Gastroesophageal sphincter (tissue), 4 donors: ENCODE measurements around the gene MRPL55. TPM values are rescaled to one million over a fixed set of nuclear protein-coding genes. Genes with fewer than 3 reads are reported as not detected.
A peak's percentile ranks its signal among the peaks of the same experiment; 100 is the strongest.

Experiments
- ATAC-seq: fragments of 150-250 bp; one replicate; pipeline ENCODE4 v1.9.1; 2016; ENCODE audit warnings: mild to moderate bottlenecking, moderate library complexity
- H3K27ac ChIP-seq, 4 donors: fragments of 200-600 bp; sonication (generic) in 3 of 4; 1 replicate in 3 of 4; 2 replicates in 1 of 4; pipeline ENCODE4 v1.5.1; 2016 to 2019
- H3K27me3 ChIP-seq: fragments of 200-600 bp; sonication (generic); one replicate; pipeline ENCODE4 v1.5.1; 2019
- H3K36me3 ChIP-seq, 2 donors: fragments of 200-600 bp; sonication (generic); one replicate each; pipeline ENCODE4 v1.5.1; 2019; ENCODE audit warnings: control low read depth in 1 of 2
- H3K4me1 ChIP-seq, 3 donors: fragments of 200-600 bp; sonication (generic); 1 replicate in 2 of 3; 2 replicates in 1 of 3; pipeline ENCODE4 v1.5.1; 2016 to 2019; ENCODE audit warnings: control low read depth in 2 of 3
- H3K4me3 ChIP-seq, 2 donors: fragments of 200-600 bp; sonication (generic); one replicate each; pipeline ENCODE4 v1.5.1; 2019; ENCODE audit warnings: mild to moderate bottlenecking in 1 of 2, moderate library complexity in 1 of 2
- H3K9me3 ChIP-seq, 3 donors: fragments of 200-600 bp; sonication (generic); one replicate each; pipeline ENCODE4 v1.5.1; 2017 to 2019; ENCODE audit warnings: control low read depth in 2 of 3
- EP300 ChIP-seq: sonication (generic); formaldehyde crosslinking; IDR thresholded peaks from one replicate; pipeline ENCODE4 v1.6.1; 2017; ENCODE audit warnings: antibody characterized with exemption, mild to moderate bottlenecking
- POLR2A ChIP-seq, 2 donors: fragments of 450-650 bp; IDR thresholded peaks; one replicate each; pipeline ENCODE4 v1.6.1; 2017; ENCODE audit warnings: antibody characterized with exemption in 2 of 2, mild to moderate bottlenecking in 2 of 2, moderate library complexity in 1 of 2
- POLR2AphosphoS5 ChIP-seq: sonication (generic); formaldehyde crosslinking; IDR thresholded peaks from one replicate; pipeline ENCODE4 v1.6.1; 2017; ENCODE audit warnings: antibody characterized with exemption
- WGBS, 2 donors: methylation state at CpG; one replicate each; pipeline ENCODE4 v1.1.5; 2018; ENCODE audit warnings: low coverage in 1 of 2; 5-methylcytosine and 5-hydroxymethylcytosine counted together
- total RNA-seq, 4 donors: library from RNA; depleted of rRNA; stranded (reverse); fragments of >200 nt; gene quantifications; one replicate each; pipeline ENCODE4 v1.1.0, GENCODE V29; 2016
- TF ChIP-seq, protein P1 (sequence below), 4 experiments: fragments of 200-600 bp in 2 of 4; fragments of 450-650 bp in 2 of 4; sonication (generic) in 1 of 4; IDR thresholded peaks; one replicate each; pipeline ENCODE4 v1.5.1; 2017 to 2019; ENCODE audit warnings: antibody characterized with exemption in 4 of 4, mild to moderate bottlenecking in 2 of 4, moderate library complexity in 2 of 4

Gene MRPL55
- 100 to 1,000 TPM in 2 of 4 donors, 10 to 100 TPM in 2; 50.2 to 394 (median 81.5) TPM for total RNA-seq

DNA sequence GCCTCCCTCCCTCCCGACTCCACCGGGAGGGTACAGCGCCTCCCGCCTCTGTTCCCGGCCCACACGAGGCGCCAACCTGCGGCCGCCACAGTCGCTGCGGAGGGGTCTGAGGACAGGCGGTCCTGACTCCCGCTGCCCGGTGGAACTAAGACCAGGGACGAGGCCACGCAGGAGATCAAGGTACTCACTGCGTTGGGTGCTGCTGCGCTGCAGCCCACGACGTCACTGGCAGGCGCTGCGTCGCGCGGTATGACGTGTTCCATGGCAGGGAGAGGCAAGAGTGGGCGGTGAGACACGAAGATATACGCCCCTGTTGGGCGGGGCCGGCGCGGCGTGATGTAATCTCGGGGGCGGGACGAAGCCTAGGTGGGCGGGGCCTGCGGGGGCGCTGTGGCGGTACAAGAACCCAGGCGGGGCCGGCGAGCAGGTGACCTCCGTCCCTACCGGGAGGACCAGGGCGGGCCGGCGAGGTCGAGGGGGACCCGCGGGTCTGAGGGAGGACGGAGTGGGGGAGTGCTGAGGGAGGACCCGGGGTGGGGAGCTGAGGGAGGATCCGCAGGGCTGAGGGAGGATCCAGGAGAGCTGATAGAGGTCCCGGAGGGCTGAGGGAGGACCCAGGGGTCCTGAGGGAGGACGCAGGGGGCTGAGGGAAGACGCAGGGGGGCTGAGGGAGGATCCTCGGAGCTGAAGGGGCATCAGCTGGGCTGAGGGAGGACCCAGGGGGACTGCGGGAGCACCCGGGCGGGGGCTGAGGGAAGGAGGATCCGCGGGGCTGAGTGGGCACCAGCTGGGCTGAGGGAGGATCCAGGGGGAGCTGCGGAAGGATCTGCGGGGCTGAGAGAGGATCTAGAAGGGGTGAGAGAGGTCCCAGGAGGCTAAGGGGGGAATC is at the start of gene MRPL55:
TSS of gene MRPL55 (minus strand) at position 227 of the 889 bp plus-strand sequence. CDS start 1,039 bp downstream, outside the sequence.
- Histone ChIP-seq H3K27ac (peak within 1 kb of the TSS; percentile 94 to 97 (median 95)), H3K27me3 (no peaks in the 10 kb centered on the region), H3K4me3 (peak within 1 kb of the TSS; percentile 89 to 93), H3K9me3 (no peaks in the 10 kb centered on the region), H3K4me1 (peaks cover 3 to 32% (median 10%) of the 10 kb centered on the region in 3 donors), H3K36me3 (peaks cover 0 to 29% of the 10 kb centered on the region in 2 donors)
- peak; percentile 94 for ATAC-seq
- 0% methylated on average over 5 to 11 of the region's 66 CpGs for WGBS, 2 donors
- TF ChIP-seq POLR2A (IDR thresholded peaks at IDR 0.05) (peak; percentile 95 to 96), EP300 (no peak), POLR2AphosphoS5 (peak; percentile 100)
- TF ChIP-seq, protein P1, sequence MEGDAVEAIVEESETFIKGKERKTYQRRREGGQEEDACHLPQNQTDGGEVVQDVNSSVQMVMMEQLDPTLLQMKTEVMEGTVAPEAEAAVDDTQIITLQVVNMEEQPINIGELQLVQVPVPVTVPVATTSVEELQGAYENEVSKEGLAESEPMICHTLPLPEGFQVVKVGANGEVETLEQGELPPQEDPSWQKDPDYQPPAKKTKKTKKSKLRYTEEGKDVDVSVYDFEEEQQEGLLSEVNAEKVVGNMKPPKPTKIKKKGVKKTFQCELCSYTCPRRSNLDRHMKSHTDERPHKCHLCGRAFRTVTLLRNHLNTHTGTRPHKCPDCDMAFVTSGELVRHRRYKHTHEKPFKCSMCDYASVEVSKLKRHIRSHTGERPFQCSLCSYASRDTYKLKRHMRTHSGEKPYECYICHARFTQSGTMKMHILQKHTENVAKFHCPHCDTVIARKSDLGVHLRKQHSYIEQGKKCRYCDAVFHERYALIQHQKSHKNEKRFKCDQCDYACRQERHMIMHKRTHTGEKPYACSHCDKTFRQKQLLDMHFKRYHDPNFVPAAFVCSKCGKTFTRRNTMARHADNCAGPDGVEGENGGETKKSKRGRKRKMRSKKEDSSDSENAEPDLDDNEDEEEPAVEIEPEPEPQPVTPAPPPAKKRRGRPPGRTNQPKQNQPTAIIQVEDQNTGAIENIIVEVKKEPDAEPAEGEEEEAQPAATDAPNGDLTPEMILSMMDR (IDR thresholded peaks at IDR 0.05), result peak in 2 of 4 experiments; percentile 1 to 26

- no peak overlapping the region for H3K27ac ChIP-seq
- peaks cover 0 to 62% (median 8%) of the 10 kb centered on the region in 3 donors for H3K4me1 ChIP-seq
- no peak overlapping the region for H3K4me3 ChIP-seq
- TF ChIP-seq POLR2AphosphoS5 (no peak), POLR2A (IDR thresholded peaks at IDR 0.05) (no peak), EP300 (no peak)
- TF ChIP-seq, protein P1 (IDR thresholded peaks at IDR 0.05), result no peak
- no peaks in the 10 kb centered on the region for H3K36me3 ChIP-seq
- peaks cover 20% of the 10 kb centered on the region for H3K27me3 ChIP-seq
- no peaks in the 10 kb centered on the region for H3K9me3 ChIP-seq
- 50% methylated on average over 2 of the region's 98 CpGs; no CpG with 5 or more reads in 1 of the 2 donors for WGBS, 2 donors
- no peak for ATAC-seq
Measured at GRCh38 chr1:228158151-228159007, 49.3 kb upstream of the MRPL55 start.

GRCh38 chr1:228157729-228158126 is 48.6 kb upstream of the MRPL55 start:
- Histone ChIP-seq H3K4me3 (no peak overlapping the region), H3K27me3 (peaks cover 13% of the 10 kb centered on the region), H3K27ac (no peak overlapping the region), H3K36me3 (no peaks in the 10 kb centered on the region), H3K4me1 (peaks cover 0 to 61% (median 5%) of the 10 kb centered on the region in 3 donors), H3K9me3 (no peaks in the 10 kb centered on the region)
- TF ChIP-seq POLR2A (IDR thresholded peaks at IDR 0.05), result no peak
- TF ChIP-seq POLR2AphosphoS5, result no peak
- WGBS, 2 donors, result 54% methylated on average over 7 of the region's 43 CpGs; no CpG with 5 or more reads in 1 of the 2 donors
- no peak for ATAC-seq

- Histone ChIP-seq H3K9me3 (no peaks in the 10 kb centered on the region), H3K27ac (no peak overlapping the region), H3K27me3 (peaks cover 7% of the 10 kb centered on the region), H3K4me3 (no peak overlapping the region), H3K36me3 (no peaks in the 10 kb centered on the region), H3K4me1 (peaks cover 0 to 61% (median 9%) of the 10 kb centered on the region in 3 donors)
- WGBS, 2 donors, result 24% methylated on average over 3 of the region's 24 CpGs; no CpG with 5 or more reads in 1 of the 2 donors
- TF ChIP-seq POLR2AphosphoS5 (no peak), EP300 (no peak), POLR2A (IDR thresholded peaks at IDR 0.05) (no peak)
- TF ChIP-seq, protein P1 (IDR thresholded peaks at IDR 0.05), result no peak
- no peak for ATAC-seq
Measured at GRCh38 chr1:228156941-228157728, 48.0 kb upstream of the MRPL55 start.
